Measurements from ENCODE around the gene CNTN5.

DNA sequence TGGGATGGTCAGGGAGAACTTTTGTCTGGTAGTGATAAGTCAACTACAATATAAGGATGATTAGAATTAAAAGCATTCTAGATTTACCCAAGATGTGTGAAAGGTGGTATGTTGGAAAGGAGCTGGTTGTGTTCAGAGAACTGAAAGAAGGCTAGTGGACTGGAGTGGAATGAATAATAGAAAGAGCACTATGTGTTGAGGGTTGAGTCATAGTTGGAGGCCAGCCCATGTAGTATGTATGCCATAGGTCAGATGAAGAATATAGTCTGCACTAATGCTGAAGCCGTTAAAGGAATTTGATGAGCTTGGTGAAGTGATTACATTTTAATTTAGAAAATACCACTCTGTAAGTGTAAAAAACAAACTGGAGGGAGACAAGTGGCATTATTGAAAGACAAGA lies 514.1 kb downstream of the CNTN5 start:
- TF ChIP-seq CTCF (conservative IDR thresholded peaks at IDR 0.05 in 1 of 2, IDR thresholded peaks at IDR 0.05 in 1 of 2; ENCODE audit: low read depth in 1 of 2, low read length in 2 of 2) (no peak), EZH2 (IDR thresholded peaks at IDR 0.05; ENCODE audit: low read length, missing control alignments) (no peak)
